ENCODE measurements around the gene MICAL2.

- no peak for TF ChIP-seq POLR2A (IDR thresholded peaks at IDR 0.05)
- TF ChIP-seq, protein P1, sequence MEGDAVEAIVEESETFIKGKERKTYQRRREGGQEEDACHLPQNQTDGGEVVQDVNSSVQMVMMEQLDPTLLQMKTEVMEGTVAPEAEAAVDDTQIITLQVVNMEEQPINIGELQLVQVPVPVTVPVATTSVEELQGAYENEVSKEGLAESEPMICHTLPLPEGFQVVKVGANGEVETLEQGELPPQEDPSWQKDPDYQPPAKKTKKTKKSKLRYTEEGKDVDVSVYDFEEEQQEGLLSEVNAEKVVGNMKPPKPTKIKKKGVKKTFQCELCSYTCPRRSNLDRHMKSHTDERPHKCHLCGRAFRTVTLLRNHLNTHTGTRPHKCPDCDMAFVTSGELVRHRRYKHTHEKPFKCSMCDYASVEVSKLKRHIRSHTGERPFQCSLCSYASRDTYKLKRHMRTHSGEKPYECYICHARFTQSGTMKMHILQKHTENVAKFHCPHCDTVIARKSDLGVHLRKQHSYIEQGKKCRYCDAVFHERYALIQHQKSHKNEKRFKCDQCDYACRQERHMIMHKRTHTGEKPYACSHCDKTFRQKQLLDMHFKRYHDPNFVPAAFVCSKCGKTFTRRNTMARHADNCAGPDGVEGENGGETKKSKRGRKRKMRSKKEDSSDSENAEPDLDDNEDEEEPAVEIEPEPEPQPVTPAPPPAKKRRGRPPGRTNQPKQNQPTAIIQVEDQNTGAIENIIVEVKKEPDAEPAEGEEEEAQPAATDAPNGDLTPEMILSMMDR (IDR thresholded peaks at IDR 0.05), result peak; percentile 31 to 63 (median 32)
These were observed 22.3 kb upstream of the MICAL2 start for GRCh38 chr11:12088047-12088481.
